ENCODE measurements around the gene NLGN1. TPM values are rescaled to one million over a fixed set of nuclear protein-coding genes. Genes with fewer than 3 reads are reported as not detected.

NLGN1 gene
- total RNA-seq, 3 donors from 2014 or later (not counting 1 experiment from before 2014, with no cell fraction given): not detected

DNA sequence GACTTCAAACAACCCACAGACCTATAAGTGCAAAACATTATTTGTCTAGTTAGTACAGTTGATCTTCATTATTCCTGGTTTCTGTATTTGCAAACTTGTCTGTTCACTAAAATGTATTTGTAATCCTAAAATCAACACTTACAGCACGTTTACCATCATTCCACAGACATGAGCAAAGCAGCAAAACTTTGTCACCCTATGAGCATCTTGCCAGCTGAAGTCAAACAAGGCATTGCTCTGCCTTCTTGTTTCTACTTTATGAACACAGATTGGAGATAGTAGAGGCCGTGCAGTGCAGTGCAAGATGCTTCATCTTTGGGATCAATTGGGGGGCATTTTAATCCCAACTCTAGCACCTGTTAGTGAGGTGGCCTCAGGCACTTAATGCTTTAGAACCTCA is 202.1 kb downstream of the NLGN1 start:
- peaks cover 6% of the 10 kb centered on the region in 2 donors for H3K9me3 Mint-ChIP-seq
- WGBS (ENCODE audit: insufficient coverage): 83% methylated on average over 2 of the region's 2 CpGs
- H3K4me1 Mint-ChIP-seq: no peaks in the 10 kb centered on the region
- TF ChIP-seq CTCF (IDR thresholded peaks at IDR 0.05): no peak
- Histone ChIP-seq H3K9me3 (ENCODE audit: control insufficient read depth, insufficient read depth, low read length) (no peaks in the 10 kb centered on the region), H3K36me3 (ENCODE audit: control insufficient read depth, insufficient read depth, low read length) (no peaks in the 10 kb centered on the region), H3K27ac (ENCODE audit: low read length) (no peak overlapping the region), H3K4me1 (ENCODE audit: control insufficient read depth, insufficient read depth, low read length) (no peaks in the 10 kb centered on the region), H3K4me3 (ENCODE audit: low read length) (no peak overlapping the region), H3K27me3 (ENCODE audit: control insufficient read depth, insufficient read depth, low read length) (no peaks in the 10 kb centered on the region)
- ATAC-seq (no peak), DNase-seq (no peak)
- no peaks in the 10 kb centered on the region for H3K27me3 Mint-ChIP-seq (ENCODE audit: low read depth in 2 of 2)
- no peak overlapping the region for H3K27ac Mint-ChIP-seq
- no peaks in the 10 kb centered on the region for H3K36me3 Mint-ChIP-seq
- H3K4me3 Mint-ChIP-seq: no peak overlapping the region
- intact Hi-C loops (cut with micrococcal nuclease): no loop called here

DNA sequence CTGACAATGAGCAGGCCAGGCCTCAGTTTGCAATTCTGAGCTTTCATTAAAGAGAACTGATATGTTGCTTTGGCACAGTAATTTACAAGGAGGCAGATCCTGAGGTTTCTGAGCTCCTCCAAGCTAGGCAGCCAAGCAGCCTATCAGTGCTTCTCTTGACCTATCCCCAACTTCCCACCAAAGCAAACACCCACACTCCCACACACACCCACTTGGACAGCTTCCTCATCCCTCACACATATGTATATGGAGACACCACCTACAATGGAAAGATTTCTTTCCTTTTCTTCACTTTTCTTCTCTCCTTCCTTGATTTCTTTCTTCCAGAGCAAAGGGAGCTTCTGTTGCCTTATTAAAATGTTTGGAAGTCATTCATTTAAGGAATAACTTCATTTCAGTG is 217.0 kb downstream of the NLGN1 start:
- DNase-seq: no peak
- H3K27me3 ChIP-seq (ENCODE audit: control insufficient read depth, insufficient read depth, low read length): no peaks in the 10 kb centered on the region
- H3K4me3 Mint-ChIP-seq: no peak overlapping the region
- H3K9me3 ChIP-seq (ENCODE audit: control insufficient read depth, insufficient read depth, low read length): peaks cover 4% of the 10 kb centered on the region
- H3K27me3 Mint-ChIP-seq (ENCODE audit: low read depth in 2 of 2): no peaks in the 10 kb centered on the region
- no peak overlapping the region for H3K4me3 ChIP-seq (ENCODE audit: low read length)
- H3K27ac Mint-ChIP-seq: no peak overlapping the region
- no peaks in the 10 kb centered on the region for H3K36me3 Mint-ChIP-seq
- no peaks in the 10 kb centered on the region for H3K4me1 Mint-ChIP-seq
- no peak for ATAC-seq
- no peak for TF ChIP-seq CTCF (IDR thresholded peaks at IDR 0.05)
- peaks cover 20 to 22% of the 10 kb centered on the region in 2 donors for H3K9me3 Mint-ChIP-seq
- intact Hi-C loops (cut with micrococcal nuclease): no loop called here
- no peak overlapping the region for H3K27ac ChIP-seq (ENCODE audit: low read length)
- no peaks in the 10 kb centered on the region for H3K36me3 ChIP-seq (ENCODE audit: control insufficient read depth, insufficient read depth, low read length)
- no peaks in the 10 kb centered on the region for H3K4me1 ChIP-seq (ENCODE audit: control insufficient read depth, insufficient read depth, low read length)

GRCh38 chr3:173615661-173616060 is 218.1 kb downstream of the NLGN1 start:
- no peak overlapping the region for H3K4me3 Mint-ChIP-seq
- Histone ChIP-seq H3K9me3 (ENCODE audit: control insufficient read depth, insufficient read depth, low read length) (peaks cover 7% of the 10 kb centered on the region), H3K4me3 (ENCODE audit: low read length) (no peak overlapping the region), H3K27ac (ENCODE audit: low read length) (no peak overlapping the region), H3K27me3 (ENCODE audit: control insufficient read depth, insufficient read depth, low read length) (no peaks in the 10 kb centered on the region), H3K4me1 (ENCODE audit: control insufficient read depth, insufficient read depth, low read length) (no peaks in the 10 kb centered on the region), H3K36me3 (ENCODE audit: control insufficient read depth, insufficient read depth, low read length) (no peaks in the 10 kb centered on the region)
- no peak for TF ChIP-seq CTCF (IDR thresholded peaks at IDR 0.05)
- no peak overlapping the region for H3K27ac Mint-ChIP-seq
- intact Hi-C loops (cut with micrococcal nuclease): no loop called here
- no peaks in the 10 kb centered on the region for H3K4me1 Mint-ChIP-seq
- peaks cover 15 to 17% of the 10 kb centered on the region in 2 donors for H3K9me3 Mint-ChIP-seq
- H3K27me3 Mint-ChIP-seq (ENCODE audit: low read depth in 2 of 2): no peaks in the 10 kb centered on the region
- ATAC-seq (no peak), DNase-seq (no peak)
- no peaks in the 10 kb centered on the region for H3K36me3 Mint-ChIP-seq

DNA sequence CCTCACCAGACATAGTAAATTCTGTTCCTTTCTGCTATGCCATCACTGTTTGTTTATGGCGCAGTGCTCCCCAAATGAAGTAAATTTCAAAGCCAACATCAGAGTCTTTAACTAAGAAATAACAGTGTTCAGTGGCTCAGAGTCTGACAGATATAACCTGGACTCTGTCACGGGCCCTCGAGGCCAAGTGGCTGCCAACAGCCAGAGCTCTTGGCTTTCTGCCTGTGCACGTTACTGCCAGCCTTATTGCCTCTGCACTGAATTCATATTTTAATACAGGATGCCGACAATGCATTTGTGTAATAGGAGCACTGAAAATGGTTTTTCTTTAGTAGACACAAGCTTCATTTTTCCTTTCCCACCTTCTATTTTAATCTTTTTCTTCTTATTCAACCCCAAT is 219.9 kb downstream of the NLGN1 start:
- H3K4me1 Mint-ChIP-seq: no peaks in the 10 kb centered on the region
- Histone ChIP-seq H3K4me1 (ENCODE audit: control insufficient read depth, insufficient read depth, low read length) (no peaks in the 10 kb centered on the region), H3K4me3 (ENCODE audit: low read length) (no peak overlapping the region), H3K9me3 (ENCODE audit: control insufficient read depth, insufficient read depth, low read length) (peaks cover 7% of the 10 kb centered on the region), H3K27me3 (ENCODE audit: control insufficient read depth, insufficient read depth, low read length) (no peaks in the 10 kb centered on the region), H3K27ac (ENCODE audit: low read length) (no peak overlapping the region), H3K36me3 (ENCODE audit: control insufficient read depth, insufficient read depth, low read length) (no peaks in the 10 kb centered on the region)
- DNase-seq (no peak), ATAC-seq (no peak)
- H3K27me3 Mint-ChIP-seq (ENCODE audit: low read depth in 2 of 2): no peaks in the 10 kb centered on the region
- no peak overlapping the region for H3K4me3 Mint-ChIP-seq
- intact Hi-C loops (cut with micrococcal nuclease): no loop called here
- H3K9me3 Mint-ChIP-seq: peaks cover 17 to 18% of the 10 kb centered on the region in 2 donors
- TF ChIP-seq CTCF (IDR thresholded peaks at IDR 0.05): no peak
- WGBS (ENCODE audit: insufficient coverage): 87% methylated on average over 5 of the region's 5 CpGs
- no peak overlapping the region for H3K27ac Mint-ChIP-seq
- no peaks in the 10 kb centered on the region for H3K36me3 Mint-ChIP-seq
